GM06990 (cell line): Measurements from ENCODE around the gene NAGK.
A peak's percentile ranks its signal among the peaks of the same experiment; 100 is the strongest.
"Not testable (repeated sequence)": the region's sequence is repeated elsewhere in the genome, so short reads cannot be mapped to it uniquely, and the experiment has no call there.

Source experiments
- DNase-seq: peaks from one replicate; pipeline ENCODE4 v3.0.0-alpha.2; 2011; ENCODE audit not compliant: insufficient read length; ENCODE audit errors: extremely low read depth
- H3K27me3 ChIP-seq: replicated peaks from 2 replicates; pipeline ENCODE4 v1.6.0; 2011; ENCODE audit warnings: low read length; ENCODE audit not compliant: control insufficient read depth, insufficient read depth
- H3K36me3 ChIP-seq: 2 replicates; pipeline ENCODE4 v1.5.1; 2011; ENCODE audit warnings: low read length; ENCODE audit not compliant: control insufficient read depth, insufficient read depth
- H3K4me3 ChIP-seq: replicated peaks from 2 replicates; pipeline ENCODE4 v1.5.1; 2011; ENCODE audit warnings: low read depth, mild to moderate bottlenecking, control low read depth, low read length
- TF ChIP-seq, protein P1 (sequence below): IDR thresholded peaks from 2 replicates; pipeline ENCODE4 v1.5.1; 2011; ENCODE audit warnings: low read length, control low read depth, mild to moderate bottlenecking, inconsistent platforms; ENCODE audit not compliant: insufficient read depth, poor library complexity, severe bottlenecking

NAGK gene

DNA sequence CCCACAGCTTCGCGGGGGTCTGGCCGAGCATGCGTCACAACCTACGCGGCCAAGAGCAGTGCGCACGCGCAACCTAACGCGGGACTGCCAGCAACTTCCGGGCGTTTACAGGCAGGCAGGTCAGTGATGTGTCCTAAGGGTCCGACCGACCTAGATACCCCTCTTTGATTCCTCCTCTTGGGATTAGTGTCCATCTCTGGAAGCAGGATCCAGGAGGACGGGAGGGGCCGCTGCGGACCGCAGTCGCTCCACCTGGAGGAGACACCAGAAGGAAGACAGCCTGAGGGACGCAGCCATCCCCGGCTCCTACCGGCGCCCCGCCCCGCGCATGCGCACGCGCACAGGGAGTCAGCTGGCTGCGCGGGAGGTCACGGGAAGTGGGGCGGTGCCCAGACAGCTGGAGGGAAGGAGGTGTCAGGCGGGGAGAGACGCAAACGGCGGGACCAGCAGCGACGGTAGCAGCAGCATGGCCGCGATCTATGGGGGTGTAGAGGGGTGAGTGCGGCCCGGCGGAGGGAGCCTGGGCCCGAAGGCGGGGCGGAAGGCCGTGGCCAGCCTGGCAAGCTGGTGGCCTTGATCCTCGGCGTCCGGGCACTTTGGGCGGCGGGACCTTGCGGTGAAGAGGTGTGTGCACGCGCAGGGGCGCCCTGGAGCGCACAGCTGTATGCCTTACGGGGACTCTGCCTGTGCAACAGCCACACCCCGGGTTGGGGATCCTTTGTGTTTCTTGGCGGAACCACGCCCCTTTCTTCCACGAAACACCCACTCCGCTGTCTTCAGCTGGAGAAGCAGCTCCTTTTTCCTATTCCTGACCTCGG is at the start of gene NAGK:
Gene NAGK (plus strand): TSS at position 431 of the 818 bp plus-strand sequence. CDS start 36 bp downstream, at position 467.
- peak; percentile 99 for DNase-seq
- H3K4me3 ChIP-seq, result peak within 1 kb of the TSS; percentile 79
- H3K36me3 ChIP-seq, result peaks cover 9% of the 10 kb centered on the region
- no peaks in the 10 kb centered on the region for H3K27me3 ChIP-seq
- TF ChIP-seq, protein P1, sequence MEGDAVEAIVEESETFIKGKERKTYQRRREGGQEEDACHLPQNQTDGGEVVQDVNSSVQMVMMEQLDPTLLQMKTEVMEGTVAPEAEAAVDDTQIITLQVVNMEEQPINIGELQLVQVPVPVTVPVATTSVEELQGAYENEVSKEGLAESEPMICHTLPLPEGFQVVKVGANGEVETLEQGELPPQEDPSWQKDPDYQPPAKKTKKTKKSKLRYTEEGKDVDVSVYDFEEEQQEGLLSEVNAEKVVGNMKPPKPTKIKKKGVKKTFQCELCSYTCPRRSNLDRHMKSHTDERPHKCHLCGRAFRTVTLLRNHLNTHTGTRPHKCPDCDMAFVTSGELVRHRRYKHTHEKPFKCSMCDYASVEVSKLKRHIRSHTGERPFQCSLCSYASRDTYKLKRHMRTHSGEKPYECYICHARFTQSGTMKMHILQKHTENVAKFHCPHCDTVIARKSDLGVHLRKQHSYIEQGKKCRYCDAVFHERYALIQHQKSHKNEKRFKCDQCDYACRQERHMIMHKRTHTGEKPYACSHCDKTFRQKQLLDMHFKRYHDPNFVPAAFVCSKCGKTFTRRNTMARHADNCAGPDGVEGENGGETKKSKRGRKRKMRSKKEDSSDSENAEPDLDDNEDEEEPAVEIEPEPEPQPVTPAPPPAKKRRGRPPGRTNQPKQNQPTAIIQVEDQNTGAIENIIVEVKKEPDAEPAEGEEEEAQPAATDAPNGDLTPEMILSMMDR, result peak; percentile 12

DNA sequence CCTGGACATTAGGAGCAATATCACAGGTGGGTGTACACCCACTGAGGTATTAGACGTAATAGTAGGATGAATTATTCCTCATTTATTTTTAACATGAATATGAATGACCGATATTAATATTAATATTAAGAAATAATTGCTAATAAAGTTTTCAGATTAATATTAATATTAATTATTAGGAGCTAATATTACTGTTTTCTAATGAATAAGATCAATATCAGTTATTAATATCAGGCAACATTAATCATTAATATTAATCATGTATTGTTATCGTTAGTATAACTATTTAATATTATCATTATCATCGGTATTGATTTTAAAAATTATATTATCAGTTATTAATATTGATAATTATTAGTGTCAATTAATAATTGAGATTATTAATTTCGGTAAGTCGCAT is 48.5 kb upstream of the NAGK start:
- H3K36me3 ChIP-seq, DNase-seq, H3K4me3 ChIP-seq, H3K27me3 ChIP-seq: not testable (repeated sequence)

DNA sequence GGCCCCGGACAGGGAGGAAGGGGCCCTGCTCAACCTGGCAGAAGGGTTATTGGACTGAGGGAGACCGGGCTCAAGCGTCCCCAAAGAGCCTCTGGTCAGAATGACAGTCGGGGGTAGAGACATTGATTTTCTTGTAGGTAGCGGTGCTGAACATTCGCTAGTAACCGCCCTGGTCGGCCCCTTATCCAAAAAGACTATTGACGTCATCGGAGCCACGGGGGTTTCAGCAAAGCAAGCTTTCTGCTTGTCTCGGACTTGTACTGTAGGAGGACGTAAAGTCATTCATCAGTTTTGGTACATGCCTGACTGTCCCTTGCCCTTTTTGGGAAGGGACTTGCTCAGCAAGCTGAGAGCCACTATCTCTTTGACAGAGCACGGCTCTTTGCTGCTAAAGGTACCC is 47.1 kb upstream of the NAGK start:
- not testable (repeated sequence) for DNase-seq, H3K36me3 ChIP-seq, H3K27me3 ChIP-seq, H3K4me3 ChIP-seq

DNA sequence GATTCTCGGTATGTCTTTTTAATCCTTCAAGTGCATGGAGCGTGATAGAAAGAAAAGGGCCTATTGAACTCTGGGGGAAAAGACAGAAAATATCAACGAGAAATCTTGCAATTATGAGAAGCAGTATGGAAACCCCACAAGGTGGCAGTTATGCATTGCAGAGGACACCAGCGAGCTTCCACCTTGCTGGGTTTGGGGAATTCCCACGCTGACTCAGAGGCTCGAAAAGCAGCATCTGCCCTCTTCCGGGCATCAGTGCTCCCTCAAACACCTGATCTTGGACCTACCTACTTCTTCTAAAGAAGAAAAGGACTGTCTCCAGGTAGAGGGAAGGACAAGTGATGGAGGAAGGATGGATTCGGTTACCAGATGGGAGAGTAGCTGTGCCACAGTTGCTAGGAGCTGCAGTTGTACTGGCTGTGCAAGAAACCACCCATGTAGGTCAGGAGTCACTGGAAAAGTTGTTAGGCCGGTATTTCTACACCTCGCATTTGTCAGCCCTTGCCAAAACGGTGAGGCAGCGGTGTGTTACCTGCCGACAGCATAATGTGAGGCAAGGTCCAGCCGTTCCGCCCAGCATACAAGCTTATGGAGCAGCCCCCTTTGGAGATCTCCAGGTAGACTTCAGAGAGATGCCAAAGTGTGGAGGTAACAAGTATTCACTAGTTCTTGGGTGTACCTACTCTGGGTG is 44.8 kb upstream of the NAGK start:
- not testable (repeated sequence) for H3K36me3 ChIP-seq, DNase-seq, H3K4me3 ChIP-seq, H3K27me3 ChIP-seq
- TF ChIP-seq, protein P1, result peak; percentile 42

DNA sequence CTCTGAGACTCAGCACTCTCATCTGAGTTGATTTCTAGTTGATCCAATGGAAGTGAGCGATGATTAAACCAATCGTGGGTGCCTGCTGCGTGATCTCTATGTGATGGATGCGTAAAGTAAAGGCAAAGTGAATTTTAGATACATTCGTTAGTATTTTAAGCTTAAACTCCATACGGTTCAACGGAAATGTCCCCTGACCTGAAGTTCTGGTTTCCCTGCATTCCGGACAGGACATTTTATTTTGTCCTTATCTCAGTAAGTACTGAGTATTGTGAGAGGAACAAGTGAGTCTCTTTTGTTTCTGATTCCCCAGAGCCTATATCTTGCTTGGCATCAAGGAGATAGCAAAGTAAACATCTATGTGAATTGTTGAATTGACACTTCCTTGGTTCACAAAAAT is 32.2 kb upstream of the NAGK start:
- not testable (repeated sequence) for H3K4me3 ChIP-seq, H3K27me3 ChIP-seq, H3K36me3 ChIP-seq, DNase-seq

DNA sequence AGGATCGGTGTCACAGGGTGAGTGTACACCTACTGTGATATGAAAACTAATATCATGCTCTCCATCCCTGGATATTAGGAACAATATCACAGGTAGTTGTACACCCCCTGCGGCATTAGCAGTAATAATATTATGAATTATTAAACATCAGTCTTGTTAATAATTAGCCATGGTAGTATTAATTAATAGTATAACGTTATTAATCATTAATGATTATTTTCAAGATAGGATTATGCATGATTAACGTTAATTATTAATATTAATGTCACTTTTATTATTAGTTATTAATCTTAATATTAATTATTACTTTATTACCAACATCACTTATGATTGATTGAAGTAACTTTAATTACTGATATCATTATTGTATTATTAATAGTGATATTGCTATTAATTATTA is 26.2 kb upstream of the NAGK start:
- Histone ChIP-seq H3K36me3 (no peaks in the 10 kb centered on the region), H3K4me3 (no peak overlapping the region), H3K27me3 (no peaks in the 10 kb centered on the region)
- no peak for DNase-seq
- TF ChIP-seq, protein P1, result no peak

DNA sequence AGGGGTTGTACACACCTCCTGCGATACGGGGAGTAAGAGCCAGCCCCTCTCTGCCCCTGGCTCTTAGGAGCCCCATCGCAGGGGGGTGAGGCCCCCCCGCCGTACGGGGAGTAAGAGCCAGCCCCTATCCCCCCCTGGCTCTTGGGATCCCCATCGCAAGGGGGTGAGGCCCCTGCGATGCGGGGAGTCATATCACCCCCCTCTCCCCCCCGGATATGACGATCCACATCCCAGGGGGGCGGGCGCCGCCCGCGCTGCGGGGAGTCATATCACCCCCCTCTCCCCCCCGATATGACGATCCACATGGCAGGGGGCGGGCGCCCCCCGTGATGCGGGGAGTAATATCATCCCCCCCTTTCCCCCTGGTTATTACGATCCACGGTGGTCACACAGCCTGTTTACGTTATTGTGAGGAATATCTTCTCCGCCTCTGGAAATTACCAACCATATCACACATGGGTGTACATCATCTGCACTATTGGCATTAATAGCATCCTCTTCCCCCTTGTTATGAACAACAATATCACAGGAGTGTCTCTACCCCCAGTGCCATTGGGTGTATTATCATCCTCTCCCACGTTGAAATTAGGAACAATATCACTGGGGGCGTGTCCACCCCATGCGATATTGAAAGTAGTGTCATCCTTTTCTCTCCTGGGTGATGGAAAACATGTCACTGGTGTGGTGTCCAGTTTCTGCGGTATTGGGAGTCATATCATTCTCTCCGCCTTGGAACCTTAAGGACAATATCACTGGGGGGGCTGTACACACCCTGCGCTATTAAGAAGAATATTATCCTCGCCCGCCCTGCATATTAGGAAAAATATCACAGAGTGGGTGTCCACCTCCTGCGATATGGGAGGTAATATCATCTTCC is 24.7 kb upstream of the NAGK start:
- no peaks in the 10 kb centered on the region for H3K27me3 ChIP-seq

More for the DNA sequence above, 24.7 kb upstream of the NAGK start:
- no peak overlapping the region for H3K4me3 ChIP-seq
- DNase-seq, result no peak
- no peaks in the 10 kb centered on the region for H3K36me3 ChIP-seq
- TF ChIP-seq, protein P1, result no peak
